Dermis lymphatic vessel endothelial cell (primary cell): ENCODE data around the gene OR11H12. TPM values are rescaled to one million over a fixed set of nuclear protein-coding genes. Genes with fewer than 3 reads are reported as not detected.

Experiments
- total RNA-seq: library from RNA; depleted of rRNA; stranded (reverse); fragments of >200 nt; gene quantifications from 2 replicates; pipeline ENCODE4 v1.2.1, GENCODE V29; 2014

The OR11H12 gene, protein sequence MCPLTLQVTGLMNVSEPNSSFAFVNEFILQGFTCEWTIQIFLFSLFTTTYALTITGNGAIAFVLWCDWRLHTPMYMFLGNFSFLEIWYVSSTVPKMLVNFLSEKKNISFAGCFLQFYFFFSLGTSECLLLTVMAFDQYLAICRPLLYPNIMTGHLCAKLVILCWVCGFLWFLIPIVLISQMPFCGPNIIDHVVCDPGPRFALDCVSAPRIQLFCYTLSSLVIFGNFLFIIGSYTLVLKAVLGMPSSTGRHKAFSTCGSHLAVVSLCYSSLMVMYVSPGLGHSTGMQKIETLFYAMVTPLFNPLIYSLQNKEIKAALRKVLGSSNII
- total RNA-seq: not detected in 2 replicates

DNA sequence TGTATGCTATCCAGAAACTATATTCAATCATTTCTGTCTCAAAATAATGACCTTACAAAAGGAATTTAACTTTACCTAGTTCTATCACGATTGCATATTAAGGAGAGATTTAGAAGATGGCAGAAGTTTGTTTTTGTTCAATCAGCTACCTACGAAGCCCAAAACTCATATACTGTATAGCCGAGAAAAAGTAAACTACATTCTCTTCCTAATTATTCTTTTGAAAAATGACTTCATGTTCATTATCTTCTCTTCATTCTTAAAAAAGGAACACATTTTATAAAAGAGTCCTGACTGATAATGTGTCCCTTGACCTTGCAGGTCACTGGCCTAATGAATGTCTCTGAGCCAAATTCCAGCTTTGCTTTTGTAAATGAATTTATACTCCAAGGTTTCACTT lies at the start of gene OR11H12:
TSS of gene OR11H12 (plus strand) at position 301 of the 400 bp plus-strand sequence. CDS start at position 301, 0 bp downstream.

